Thyroid gland (tissue), 4 donors: ENCODE data around the gene GPC5.
"Not testable (repeated sequence)": the region's sequence is repeated elsewhere in the genome, so short reads cannot be mapped to it uniquely, and the experiment has no call there.

Source experiments
- CTCF ChIP-seq, 6 experiments: fragments of 200-600 bp in 3 of 6; fragments of 450-650 bp in 3 of 6; sonication (generic) in 3 of 6; IDR thresholded peaks; one replicate each; pipeline ENCODE4 v1.5.1; 2016 to 2019; ENCODE audit warnings: antibody characterized with exemption in 6 of 6, mild to moderate bottlenecking in 2 of 6, inconsistent platforms in 1 of 6, moderate library complexity in 1 of 6
- POLR2A ChIP-seq, 2 donors: fragments of 450-650 bp; IDR thresholded peaks; one replicate each; pipeline ENCODE4 v1.6.1; 2017; ENCODE audit warnings: antibody characterized with exemption in 2 of 2, mild to moderate bottlenecking in 2 of 2, moderate library complexity in 1 of 2

DNA sequence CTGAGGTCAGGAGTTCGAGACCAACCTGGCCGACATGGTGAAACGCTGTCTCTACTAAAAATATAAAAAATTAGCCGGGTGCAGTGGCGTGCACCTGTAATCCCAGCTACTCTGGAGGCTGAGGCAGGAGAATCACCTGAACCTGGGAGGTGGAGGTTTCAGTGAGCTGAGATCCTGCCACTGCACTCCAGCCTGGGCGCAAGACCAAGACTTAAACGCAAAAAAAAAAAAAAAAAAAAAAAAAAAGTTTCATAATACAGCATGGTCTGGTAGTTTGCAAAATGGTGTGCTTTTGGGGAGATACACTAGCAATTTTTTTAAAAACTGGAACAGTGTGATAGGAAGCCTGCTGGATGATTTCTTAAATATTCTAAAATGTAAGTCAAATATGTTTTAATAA, 45.5 kb upstream of the GPC5 start:
- TF ChIP-seq POLR2A, CTCF (IDR thresholded peaks at IDR 0.05): not testable (repeated sequence)
